RWPE2 (cell line): ENCODE data around the gene ATP10B.
"Not testable (repeated sequence)": the region's sequence is repeated elsewhere in the genome, so short reads cannot be mapped to it uniquely, and the experiment has no call there.

Source experiments
- ATAC-seq: fragments of 200-7000 bp; cut with Tn5 transposase; 3 replicates; pipeline ENCODE4 v1.9.1; 2021; ENCODE audit warnings: low read depth
- DNase-seq: peaks from one replicate; pipeline ENCODE4 v3.0.0-alpha.2; 2020; ENCODE audit warnings: low spot score
- H3K27ac ChIP-seq: fragments of 450-650 bp; 2 replicates; pipeline ENCODE4 v1.5.1; 2017; ENCODE audit warnings: mild to moderate bottlenecking; ENCODE audit not compliant: poor library complexity, severe bottlenecking
- H3K27me3 ChIP-seq: fragments of 250-450 bp; sonication (Bioruptor Pico); 2 replicates; pipeline ENCODE4 v1.5.1; 2021; ENCODE audit warnings: mild to moderate bottlenecking, moderate library complexity; ENCODE audit not compliant: insufficient read depth, poor library complexity, severe bottlenecking
- H3K36me3 ChIP-seq: fragments of 250-450 bp; sonication (Bioruptor Pico); 2 replicates; pipeline ENCODE4 v1.5.1; 2020; ENCODE audit warnings: low read depth, mild to moderate bottlenecking, moderate library complexity
- H3K4me1 ChIP-seq: fragments of 250-450 bp; sonication (Bioruptor Pico); 2 replicates; pipeline ENCODE4 v1.5.1; 2021; ENCODE audit warnings: mild to moderate bottlenecking, moderate library complexity; ENCODE audit not compliant: insufficient read depth, poor library complexity, severe bottlenecking
- H3K4me3 ChIP-seq: fragments of 250-450 bp; sonication (Bioruptor Pico); 2 replicates; pipeline ENCODE4 v1.5.1; 2021; ENCODE audit warnings: mild to moderate bottlenecking, moderate library complexity; ENCODE audit not compliant: severe bottlenecking
- H3K9me3 ChIP-seq: fragments of 250-450 bp; sonication (Bioruptor Pico); 2 replicates; pipeline ENCODE4 v1.5.1; 2021; ENCODE audit warnings: mild to moderate bottlenecking, moderate library complexity; ENCODE audit not compliant: severe bottlenecking
- CTCF ChIP-seq: fragments of 450-650 bp; IDR thresholded peaks from one replicate; pipeline ENCODE4 v1.5.1; 2017; ENCODE audit warnings: mild to moderate bottlenecking, moderate library complexity; ENCODE audit not compliant: poor library complexity, severe bottlenecking

The ATP10B gene, protein sequence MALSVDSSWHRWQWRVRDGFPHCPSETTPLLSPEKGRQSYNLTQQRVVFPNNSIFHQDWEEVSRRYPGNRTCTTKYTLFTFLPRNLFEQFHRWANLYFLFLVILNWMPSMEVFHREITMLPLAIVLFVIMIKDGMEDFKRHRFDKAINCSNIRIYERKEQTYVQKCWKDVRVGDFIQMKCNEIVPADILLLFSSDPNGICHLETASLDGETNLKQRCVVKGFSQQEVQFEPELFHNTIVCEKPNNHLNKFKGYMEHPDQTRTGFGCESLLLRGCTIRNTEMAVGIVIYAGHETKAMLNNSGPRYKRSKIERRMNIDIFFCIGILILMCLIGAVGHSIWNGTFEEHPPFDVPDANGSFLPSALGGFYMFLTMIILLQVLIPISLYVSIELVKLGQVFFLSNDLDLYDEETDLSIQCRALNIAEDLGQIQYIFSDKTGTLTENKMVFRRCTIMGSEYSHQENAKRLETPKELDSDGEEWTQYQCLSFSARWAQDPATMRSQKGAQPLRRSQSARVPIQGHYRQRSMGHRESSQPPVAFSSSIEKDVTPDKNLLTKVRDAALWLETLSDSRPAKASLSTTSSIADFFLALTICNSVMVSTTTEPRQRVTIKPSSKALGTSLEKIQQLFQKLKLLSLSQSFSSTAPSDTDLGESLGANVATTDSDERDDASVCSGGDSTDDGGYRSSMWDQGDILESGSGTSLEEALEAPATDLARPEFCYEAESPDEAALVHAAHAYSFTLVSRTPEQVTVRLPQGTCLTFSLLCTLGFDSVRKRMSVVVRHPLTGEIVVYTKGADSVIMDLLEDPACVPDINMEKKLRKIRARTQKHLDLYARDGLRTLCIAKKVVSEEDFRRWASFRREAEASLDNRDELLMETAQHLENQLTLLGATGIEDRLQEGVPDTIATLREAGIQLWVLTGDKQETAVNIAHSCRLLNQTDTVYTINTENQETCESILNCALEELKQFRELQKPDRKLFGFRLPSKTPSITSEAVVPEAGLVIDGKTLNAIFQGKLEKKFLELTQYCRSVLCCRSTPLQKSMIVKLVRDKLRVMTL (N-terminal part only)

GRCh38 chr5:160852049-160852448 is at the start of gene ATP10B:
Gene ATP10B, minus strand, starts transcription at chr5:160852211. Its CDS starts 164,137 bp downstream, at chr5:160688074.
- Histone ChIP-seq H3K27me3 (no peaks in the 10 kb centered on the region), H3K36me3 (no peaks in the 10 kb centered on the region), H3K9me3 (no peaks in the 10 kb centered on the region), H3K4me1 (no peaks in the 10 kb centered on the region), H3K27ac (no peak within 1 kb of the TSS), H3K4me3 (no peak within 1 kb of the TSS)
- no peak for ATAC-seq
- TF ChIP-seq CTCF = no peak
- no peak for DNase-seq

- no peak for DNase-seq
- no peaks in the 10 kb centered on the region for H3K4me1 ChIP-seq
- no peaks in the 10 kb centered on the region for H3K36me3 ChIP-seq
- H3K9me3 ChIP-seq = no peaks in the 10 kb centered on the region
- H3K27me3 ChIP-seq = no peaks in the 10 kb centered on the region
- no peak overlapping the region for H3K4me3 ChIP-seq
- no peak for TF ChIP-seq CTCF
- no peak for ATAC-seq
- no peak overlapping the region for H3K27ac ChIP-seq
These were observed 49.6 kb upstream of the ATP10B start for GRCh38 chr5:160901656-160902055.

- no peak for TF ChIP-seq CTCF
- Histone ChIP-seq H3K27ac (no peak overlapping the region), H3K9me3 (no peaks in the 10 kb centered on the region), H3K4me3 (no peak overlapping the region), H3K4me1 (no peaks in the 10 kb centered on the region), H3K36me3 (no peaks in the 10 kb centered on the region), H3K27me3 (no peaks in the 10 kb centered on the region)
- ATAC-seq = 0 out of 3 replicates have a peak, but pooled peaks have one; percentile 35
- no peak for DNase-seq
These were observed 47.7 kb upstream of the ATP10B start for GRCh38 chr5:160899735-160900134.

- not testable (repeated sequence) for H3K27me3 ChIP-seq, H3K36me3 ChIP-seq, H3K4me1 ChIP-seq, DNase-seq, H3K4me3 ChIP-seq, ATAC-seq, H3K27ac ChIP-seq, H3K9me3 ChIP-seq
These were observed 41.4 kb upstream of the ATP10B start for GRCh38 chr5:160893180-160893964.
